ENCODE measurements around the gene ARMCX1.
"Not testable (repeated sequence)": the region's sequence is repeated elsewhere in the genome, so short reads cannot be mapped to it uniquely, and the experiment has no call there.

ARMCX1 gene

GRCh38 chrX:101550362-101550750 is at the start of gene ARMCX1:
Gene ARMCX1 (plus strand): TSS chrX:101550547. CDS start chrX:101552931, 2,384 bp downstream.
- peak; percentile 42 for DNase-seq

GRCh38 chrX:101502929-101503328 is 47.4 kb upstream of the ARMCX1 start:
- DNase-seq: not testable (repeated sequence)

GRCh38 chrX:101507372-101507771 is 43.0 kb upstream of the ARMCX1 start:
- no peak for DNase-seq

- DNase-seq: no peak
These were observed 42.4 kb upstream of the ARMCX1 start for GRCh38 chrX:101507986-101508385.

- no peak for DNase-seq
These were observed 19.4 kb upstream of the ARMCX1 start for GRCh38 chrX:101530944-101531343.

- DNase-seq: no peak
These were observed 11.2 kb upstream of the ARMCX1 start for GRCh38 chrX:101539116-101539515.

- peak; percentile 26 for DNase-seq
These were observed 518 bp downstream of the ARMCX1 start for GRCh38 chrX:101550751-101551379.

GRCh38 chrX:101551380-101551767 is 1.0 kb downstream of the ARMCX1 start:
- no peak for DNase-seq

- DNase-seq: no peak
These were observed 2.4 kb downstream of the ARMCX1 start for GRCh38 chrX:101552714-101553113.

- DNase-seq: no peak
These were observed 14.3 kb downstream of the ARMCX1 start for GRCh38 chrX:101564651-101565050.

GRCh38 chrX:101595739-101596419 is 45.5 kb downstream of the ARMCX1 start:
- DNase-seq: peak; percentile 23

GRCh38 chrX:101599592-101599991 is 49.2 kb downstream of the ARMCX1 start:
- DNase-seq: not testable (repeated sequence)

GRCh38 chrX:101602077-101602476 is 51.7 kb downstream of the ARMCX1 start:
- no peak for DNase-seq
